HEK293 (cell line): ENCODE measurements around the gene TMEM121.

Experiments used
- EGR2 ChIP-seq: fragments of 450-650 bp; formaldehyde crosslinking; IDR thresholded peaks from 2 replicates; pipeline ENCODE4 v1.5.1; 2016; ENCODE audit warnings: low read depth, missing biosample characterization, missing genetic modification characterization
- ELK4 ChIP-seq: IDR thresholded peaks from 2 replicates; pipeline ENCODE4 v1.6.1; 2011; ENCODE audit warnings: mild to moderate bottlenecking, low read depth, low read length, borderline replicate concordance
- GLIS1 ChIP-seq: fragments of 450-650 bp; formaldehyde crosslinking; IDR thresholded peaks from 2 replicates; pipeline ENCODE4 v1.5.1; 2016; ENCODE audit warnings: missing biosample characterization, missing genetic modification characterization
- GLIS2 ChIP-seq: fragments of 450-650 bp; formaldehyde crosslinking; IDR thresholded peaks from 2 replicates; pipeline ENCODE4 v1.5.1; 2016; ENCODE audit warnings: missing biosample characterization, missing genetic modification characterization
- KLF10 ChIP-seq: fragments of 450-650 bp; IDR thresholded peaks from 2 replicates; pipeline ENCODE4 v1.5.1; 2018; ENCODE audit warnings: missing biosample characterization, mild to moderate bottlenecking, missing genetic modification characterization
- KLF17 ChIP-seq: fragments of 450-650 bp; formaldehyde crosslinking; IDR thresholded peaks from 2 replicates; pipeline ENCODE4 v1.5.1; 2016; ENCODE audit warnings: missing biosample characterization, missing genetic modification characterization
- PATZ1 ChIP-seq: fragments of 450-650 bp; formaldehyde crosslinking; IDR thresholded peaks from 2 replicates; pipeline ENCODE4 v1.5.1; 2016; ENCODE audit warnings: missing biosample characterization, missing genetic modification characterization
- SALL2 ChIP-seq: fragments of 450-650 bp; formaldehyde crosslinking; IDR thresholded peaks from 2 replicates; pipeline ENCODE4 v1.5.0; 2017; ENCODE audit warnings: missing biosample characterization, mild to moderate bottlenecking, missing genetic modification characterization, borderline replicate concordance
- WT1 ChIP-seq: fragments of 450-650 bp; formaldehyde crosslinking; IDR thresholded peaks from 2 replicates; pipeline ENCODE4 v1.5.1; 2016; ENCODE audit warnings: missing biosample characterization, missing genetic modification characterization
- ZBTB11 ChIP-seq: fragments of 450-650 bp; formaldehyde crosslinking; conservative IDR thresholded peaks from 2 replicates; pipeline ENCODE4 v1.5.1; 2016; ENCODE audit warnings: low read depth, missing biosample characterization, missing genetic modification characterization
- ZFHX2 ChIP-seq: fragments of 450-650 bp; formaldehyde crosslinking; conservative IDR thresholded peaks from 2 replicates; pipeline ENCODE4 v1.5.1; 2016; ENCODE audit warnings: missing biosample characterization, missing genetic modification characterization
- ZNF121 ChIP-seq: fragments of 450-650 bp; formaldehyde crosslinking; IDR thresholded peaks from 2 replicates; pipeline ENCODE4 v1.5.1; 2016; ENCODE audit warnings: missing biosample characterization, missing genetic modification characterization
- ZNF138 ChIP-seq: fragments of 450-650 bp; formaldehyde crosslinking; IDR thresholded peaks from 2 replicates; pipeline ENCODE4 v1.5.1; 2016; ENCODE audit warnings: missing biosample characterization, missing genetic modification characterization, borderline replicate concordance
- ZNF140 ChIP-seq: fragments of 450-650 bp; formaldehyde crosslinking; IDR thresholded peaks from 2 replicates; pipeline ENCODE4 v1.5.1; 2016; ENCODE audit warnings: missing biosample characterization, missing genetic modification characterization
- ZNF146 ChIP-seq: fragments of 450-650 bp; formaldehyde crosslinking; IDR thresholded peaks from 2 replicates; pipeline ENCODE4 v1.5.1; 2016; ENCODE audit warnings: missing biosample characterization, missing genetic modification characterization
- ZNF16 ChIP-seq: fragments of 450-650 bp; formaldehyde crosslinking; IDR thresholded peaks from 2 replicates; pipeline ENCODE4 v1.5.1; 2016; ENCODE audit warnings: low read depth, missing biosample characterization, missing genetic modification characterization
- ZNF184 ChIP-seq: fragments of 450-650 bp; IDR thresholded peaks from 2 replicates; pipeline ENCODE4 v1.5.1; 2018; ENCODE audit warnings: missing biosample characterization, mild to moderate bottlenecking, missing genetic modification characterization
- ZNF23 ChIP-seq: fragments of 450-650 bp; formaldehyde crosslinking; IDR thresholded peaks from 2 replicates; pipeline ENCODE4 v1.5.1; 2016; ENCODE audit warnings: missing biosample characterization, missing genetic modification characterization, borderline replicate concordance
- ZNF48 ChIP-seq: fragments of 450-650 bp; formaldehyde crosslinking; IDR thresholded peaks from 2 replicates; pipeline ENCODE4 v1.5.1; 2016; ENCODE audit warnings: missing biosample characterization, missing genetic modification characterization
- ZNF518A ChIP-seq: fragments of 450-650 bp; formaldehyde crosslinking; conservative IDR thresholded peaks from 2 replicates; pipeline ENCODE4 v1.5.1; 2016; ENCODE audit warnings: low read depth, missing biosample characterization, missing genetic modification characterization
- ZNF571 ChIP-seq: fragments of 450-650 bp; formaldehyde crosslinking; IDR thresholded peaks from 2 replicates; pipeline ENCODE4 v1.5.0; 2017; ENCODE audit warnings: missing biosample characterization, missing genetic modification characterization
- ZNF585B ChIP-seq: fragments of 450-650 bp; formaldehyde crosslinking; IDR thresholded peaks from 2 replicates; pipeline ENCODE4 v1.5.1; 2016; ENCODE audit warnings: missing biosample characterization, missing genetic modification characterization
- ZNF600 ChIP-seq: fragments of 450-650 bp; formaldehyde crosslinking; IDR thresholded peaks from 2 replicates; pipeline ENCODE4 v1.5.1; 2016; ENCODE audit warnings: missing biosample characterization, missing genetic modification characterization
- ZNF623 ChIP-seq: fragments of 450-650 bp; formaldehyde crosslinking; IDR thresholded peaks from 2 replicates; pipeline ENCODE4 v1.5.1; 2016; ENCODE audit warnings: missing biosample characterization, missing genetic modification characterization
- ZNF626 ChIP-seq: fragments of 450-650 bp; sonication (Bioruptor Pico); formaldehyde crosslinking; IDR thresholded peaks from 2 replicates; pipeline ENCODE4 v1.5.1; 2018; ENCODE audit warnings: missing biosample characterization, missing genetic modification characterization, inconsistent platforms
- ZNF76 ChIP-seq: fragments of 450-650 bp; formaldehyde crosslinking; IDR thresholded peaks from 2 replicates; pipeline ENCODE4; 2016; ENCODE audit warnings: low read depth, missing biosample characterization, missing genetic modification characterization, borderline replicate concordance
- ZNF830 ChIP-seq: fragments of 450-650 bp; IDR thresholded peaks from 2 replicates; pipeline ENCODE4 v1.5.0; 2018; ENCODE audit warnings: missing biosample characterization, missing genetic modification characterization, low read depth, mild to moderate bottlenecking, moderate library complexity

TMEM121 gene

GRCh38 chr14:105537580-105538474 lies 11.4 kb downstream of the TMEM121 start (continued):
- TF ChIP-seq ZNF518A (no peak), GLIS1 (tag by site-specific recombination) (no peak), ZNF146 (tag by site-specific recombination) (no peak), ZNF184 (no peak), ZNF600 (tag by site-specific recombination) (peak; percentile 62; the same call in 1 of the 2 replicates), ZNF140 (no peak), EGR2 (tag by site-specific recombination) (peak; percentile 48; the same call in 1 of the 2 replicates), ZNF571 (no peak), ZNF23 (tag by site-specific recombination) (no peak), KLF10 (tag by site-specific recombination) (no peak), ZNF830 (tag by site-specific recombination) (no peak), ZNF623 (tag by site-specific recombination) (no peak), ZFHX2 (tag by site-specific recombination) (peak; percentile 54), ZNF138 (no peak), ZNF585B (no peak), KLF17 (tag by site-specific recombination) (no peak), GLIS2 (tag by site-specific recombination) (peak; percentile 68), ZBTB11 (tag by site-specific recombination) (no peak), ZNF16 (no peak), ZNF48 (tag by site-specific recombination) (no peak), ZNF76 (tag by site-specific recombination) (no peak), PATZ1 (tag by site-specific recombination) (no peak), ZNF626 (tag by site-specific recombination) (no peak), ELK4 (no peak), ZNF121 (tag by site-specific recombination) (peak; percentile 69), WT1 (tag by site-specific recombination) (no peak), SALL2 (no peak)
